ENCODE measurements around the gene FCN3.

The FCN3 gene

DNA sequence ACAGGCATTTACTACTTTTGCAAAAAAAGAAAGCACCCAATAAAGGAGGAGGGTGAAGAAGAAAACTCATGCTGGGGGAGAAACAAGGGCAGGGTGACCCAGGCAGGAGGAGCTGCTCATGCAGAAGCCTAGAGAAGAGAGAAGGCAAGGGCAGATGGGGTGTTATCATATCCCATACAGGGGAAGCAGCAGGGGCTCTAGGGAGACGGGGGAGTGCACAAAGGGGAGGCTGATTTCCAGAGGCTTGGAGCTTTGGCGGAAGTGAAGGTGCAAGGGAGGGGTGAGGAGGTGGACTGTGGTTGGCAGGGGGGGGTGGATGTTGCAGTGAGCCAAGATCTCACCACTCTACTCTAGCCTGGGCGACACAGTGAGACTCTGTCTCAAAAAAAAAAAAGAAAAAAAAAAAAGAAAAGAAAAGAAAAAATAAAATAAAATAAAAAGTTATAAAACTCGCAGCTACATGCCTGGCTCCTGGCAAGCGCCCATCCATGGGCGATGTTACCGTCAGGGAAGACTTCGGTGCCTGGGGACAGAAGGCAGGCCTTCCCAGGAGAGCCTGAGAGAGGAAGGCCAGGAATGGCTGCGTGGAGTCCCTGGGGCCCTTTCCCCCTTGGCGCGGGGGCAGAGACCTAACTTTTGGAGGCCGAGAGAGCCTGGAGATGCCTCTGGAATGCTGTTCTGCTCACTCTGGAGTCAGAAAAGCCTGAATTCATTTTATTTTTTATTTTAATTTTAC, 3.3 kb upstream of the FCN3 start:
- no peak for DNase-seq

DNA sequence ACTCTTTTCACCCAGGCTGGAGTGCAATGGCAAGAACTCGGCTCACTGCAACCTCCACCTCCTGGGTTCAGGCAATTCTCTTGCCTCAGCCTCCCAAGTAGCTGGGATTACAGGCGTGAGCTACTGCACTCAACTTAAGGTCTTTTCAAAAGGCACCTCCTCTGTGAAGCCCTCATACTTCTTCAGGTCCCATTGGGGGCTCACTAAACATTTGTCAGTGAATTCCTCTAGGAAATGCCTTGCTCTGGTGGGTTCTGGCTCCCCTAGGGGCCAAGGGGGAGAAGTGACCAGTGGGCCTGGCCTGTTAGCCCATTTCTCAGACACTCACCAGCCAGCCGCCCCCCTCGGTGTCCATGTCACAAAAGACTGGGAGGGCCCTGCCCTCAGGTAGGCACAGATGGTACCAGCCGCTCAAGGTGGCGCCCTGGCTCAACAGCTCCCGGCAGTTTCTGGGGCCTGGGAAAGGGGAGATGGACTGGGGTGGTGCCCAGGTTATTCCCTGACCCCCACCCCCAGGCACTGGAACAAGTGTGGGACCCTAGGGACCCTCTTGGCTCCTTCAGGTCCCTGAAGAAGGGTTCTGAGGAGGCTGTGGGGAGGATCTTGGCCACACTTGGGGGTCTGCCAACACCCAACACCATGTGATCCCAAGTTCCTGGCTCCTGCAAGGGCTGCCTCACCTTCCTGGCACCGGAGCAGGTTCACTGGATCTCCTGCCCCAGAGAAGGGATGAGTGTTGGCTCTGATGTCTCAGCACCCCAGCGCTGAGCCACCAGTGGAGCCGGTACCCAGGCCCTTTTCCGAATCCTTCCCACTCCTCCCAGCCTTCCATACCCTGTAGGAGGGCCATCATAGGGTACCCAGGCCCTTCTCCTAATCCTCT, 1.6 kb downstream of the FCN3 start:
- DNase-seq, result no peak

GRCh38 chr1:27372022-27372807, 2.4 kb downstream of the FCN3 start:
- no peak for DNase-seq

- no peak for DNase-seq
Observed at GRCh38 chr1:27368869-27369582, 5.6 kb downstream of the FCN3 start.

DNA sequence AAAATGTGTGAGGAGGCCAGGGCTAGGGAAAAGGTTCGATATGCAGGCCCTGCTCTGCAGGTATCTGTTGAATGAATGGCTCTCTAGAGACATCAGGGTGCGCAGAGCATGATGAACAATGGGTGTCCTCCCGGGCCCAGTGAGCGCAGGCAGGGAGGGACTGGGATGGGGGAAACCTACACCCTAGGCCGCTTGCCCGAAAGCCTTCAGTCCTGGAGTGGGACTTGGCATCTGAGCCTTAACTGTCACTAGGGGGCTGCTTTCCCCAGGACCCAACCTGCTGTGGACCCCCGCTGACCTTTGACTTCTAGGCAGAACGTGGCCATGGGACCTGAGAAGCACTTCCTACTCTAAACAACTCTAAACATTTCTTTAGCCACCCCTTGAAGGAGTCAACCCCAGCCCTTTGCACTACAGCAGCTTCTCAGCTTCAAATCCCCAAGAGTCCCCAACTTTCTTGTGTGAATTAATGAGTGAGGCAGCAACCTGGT, 7.4 kb downstream of the FCN3 start:
- DNase-seq, result no peak

- DNase-seq, result peak; percentile 43
Observed at GRCh38 chr1:27366411-27367159, 8.0 kb downstream of the FCN3 start, which contains the start of gene MAP3K6. MAP3K6 (minus strand) TSS chr1:27366961; CDS start chr1:27366597, 364 bp downstream.

- DNase-seq, result peak; percentile 80
Observed at GRCh38 chr1:27366113-27366410, 8.6 kb downstream of the FCN3 start.

DNA sequence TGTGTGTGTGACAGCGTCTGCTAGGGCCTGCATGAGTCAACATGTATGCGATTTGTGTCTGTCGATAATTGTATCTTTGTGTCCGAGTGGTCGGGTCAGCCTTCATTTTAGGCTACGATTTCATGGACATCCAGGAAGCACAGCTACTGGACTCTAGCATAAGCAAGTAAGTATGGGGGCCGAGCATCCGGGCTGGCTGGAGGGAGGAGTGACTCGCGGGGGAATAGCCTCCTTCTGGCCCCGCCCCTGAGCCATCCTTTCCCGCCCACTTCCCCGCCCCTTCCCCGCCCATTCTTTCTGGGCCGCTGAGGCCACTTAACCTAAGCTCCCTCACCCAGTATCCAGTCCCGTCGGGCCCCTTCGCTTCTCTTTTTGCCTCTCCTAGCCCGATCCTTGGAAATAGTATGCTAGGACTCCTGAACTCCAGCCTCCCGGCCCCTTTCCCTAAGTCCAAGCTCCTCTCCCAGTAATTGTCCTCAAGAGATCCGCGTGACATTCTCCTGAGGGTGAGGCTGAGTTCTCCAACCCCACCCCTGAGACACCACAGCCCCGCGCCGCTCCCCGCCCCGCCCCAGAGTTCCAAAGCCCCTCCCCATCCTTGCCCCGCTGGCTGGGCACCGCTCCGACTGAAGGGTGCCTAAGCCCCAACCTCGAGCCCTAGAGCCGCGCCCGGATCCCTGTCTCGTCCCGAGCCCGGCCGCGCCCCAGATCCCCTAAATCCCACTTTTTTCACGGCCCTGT, 9.1 kb downstream of the FCN3 start:
- peak; percentile 76 for DNase-seq

- no peak for DNase-seq
Observed at GRCh38 chr1:27364696-27365371, 9.8 kb downstream of the FCN3 start.

GRCh38 chr1:27363766-27364695, 10.6 kb downstream of the FCN3 start:
- DNase-seq, result no peak

- no peak for DNase-seq
Observed at GRCh38 chr1:27361553-27361952, 13.1 kb downstream of the FCN3 start.

GRCh38 chr1:27361044-27361402, 13.6 kb downstream of the FCN3 start:
- DNase-seq, result no peak

GRCh38 chr1:27360159-27361043, 14.2 kb downstream of the FCN3 start:
- peak; percentile 50 for DNase-seq

DNA sequence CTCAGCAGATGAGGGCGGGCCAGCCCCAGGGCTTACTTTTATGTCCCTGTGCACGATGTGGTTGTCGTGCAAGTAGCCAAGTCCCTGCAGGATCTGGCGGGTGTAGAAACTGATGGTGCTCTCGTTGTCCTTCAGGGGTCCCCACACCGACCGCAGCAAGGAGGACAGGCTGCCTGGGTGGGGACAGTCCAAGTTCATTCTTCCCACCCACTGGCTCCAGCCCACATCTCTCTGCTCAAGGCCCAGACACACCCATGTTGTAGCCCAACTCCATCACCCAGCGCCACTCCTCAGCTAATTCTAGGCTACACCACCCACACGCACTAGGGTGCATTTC, 14.8 kb downstream of the FCN3 start:
- no peak for DNase-seq

GRCh38 chr1:27358928-27359313, 15.7 kb downstream of the FCN3 start:
- DNase-seq, result no peak

- DNase-seq, result no peak
Observed at GRCh38 chr1:27358038-27358927, 16.3 kb downstream of the FCN3 start.

DNA sequence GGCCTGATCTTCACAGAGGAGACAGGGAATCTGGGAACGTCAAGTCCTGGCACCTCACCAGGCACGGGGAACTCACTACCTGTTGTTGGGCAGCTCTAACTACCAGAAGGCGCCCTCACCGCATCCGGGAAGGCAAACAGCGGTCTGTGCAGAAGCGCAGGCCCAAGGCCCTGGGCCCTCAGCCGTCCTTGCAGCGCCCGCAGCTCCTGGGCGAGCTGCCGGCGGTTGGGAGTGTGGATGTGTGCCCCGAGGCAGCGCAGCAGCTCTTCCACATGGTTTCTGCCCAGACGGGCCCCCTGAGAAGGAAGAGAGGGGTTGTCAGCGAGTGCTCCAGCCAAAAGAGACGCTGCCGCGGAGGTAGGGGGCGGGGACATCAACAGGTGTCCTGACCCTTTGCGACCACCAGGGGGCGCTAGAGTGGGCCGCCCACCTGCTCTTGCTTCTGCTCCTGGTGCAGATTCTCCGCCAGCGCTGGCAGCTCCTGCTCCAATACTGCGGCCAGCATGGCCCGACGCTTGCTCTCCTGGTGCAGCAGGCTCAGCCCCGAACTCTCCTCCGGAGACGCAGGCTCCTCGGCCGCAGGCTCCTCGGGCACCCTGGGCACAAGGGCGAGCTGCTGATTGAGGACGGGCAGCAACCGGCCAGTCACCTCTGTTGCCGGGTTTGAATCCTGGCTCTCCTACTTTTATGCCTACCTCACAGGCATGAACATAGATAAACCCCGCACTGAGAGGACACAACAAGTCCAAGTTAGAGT, 17.2 kb downstream of the FCN3 start:
- DNase-seq, result peak; percentile 85

Data from activated naive CD4-positive, alpha-beta T cell treated with Interleukin-2 at 50 U/mL for 16 hours (primary cell).